ENCODE data around the gene DISP3. TPM values are rescaled to one million over a fixed set of nuclear protein-coding genes. Genes with fewer than 3 reads are reported as not detected.

DISP3 gene
- total RNA-seq, 3 donors from 2014 or later (not counting 1 experiment from before 2014, with no cell fraction given), result 0.24 to 0.68 (median 0.60) TPM

DNA sequence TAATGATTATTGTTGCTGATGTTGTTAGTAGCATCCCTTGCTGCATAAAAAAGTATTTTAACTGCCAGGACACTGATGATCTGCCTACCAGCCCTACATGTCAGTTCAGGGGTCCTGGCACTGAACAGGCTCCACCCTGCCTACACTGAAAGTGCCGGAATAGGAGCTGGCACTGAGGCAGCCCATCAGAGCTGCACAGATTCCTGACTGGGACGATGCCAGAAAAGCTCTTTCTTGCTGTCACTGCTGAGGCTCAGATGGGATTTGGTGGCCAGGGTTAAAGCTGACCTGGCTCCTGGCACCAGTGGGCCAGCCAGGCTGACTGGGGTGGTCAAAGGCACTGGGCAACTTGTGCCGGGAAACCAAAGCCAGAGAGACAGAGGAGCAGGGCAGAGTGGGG, 6.2 kb upstream of the DISP3 start:
- WGBS (ENCODE audit: insufficient coverage), result 63% methylated on average over 3 of the region's 3 CpGs
- DNase-seq, result no peak
- H3K9me3 Mint-ChIP-seq, result no peaks in the 10 kb centered on the region
- Histone ChIP-seq H3K9me3 (ENCODE audit: control insufficient read depth, insufficient read depth, low read length) (no peaks in the 10 kb centered on the region), H3K27me3 (ENCODE audit: control insufficient read depth, insufficient read depth, low read length) (no peaks in the 10 kb centered on the region), H3K4me3 (ENCODE audit: low read length) (no peak overlapping the region), H3K4me1 (ENCODE audit: control insufficient read depth, insufficient read depth, low read length) (no peaks in the 10 kb centered on the region), H3K36me3 (ENCODE audit: control insufficient read depth, insufficient read depth, low read length) (no peaks in the 10 kb centered on the region), H3K27ac (ENCODE audit: low read length) (no peak overlapping the region)
- ATAC-seq, result no peak
- TF ChIP-seq, protein P1, sequence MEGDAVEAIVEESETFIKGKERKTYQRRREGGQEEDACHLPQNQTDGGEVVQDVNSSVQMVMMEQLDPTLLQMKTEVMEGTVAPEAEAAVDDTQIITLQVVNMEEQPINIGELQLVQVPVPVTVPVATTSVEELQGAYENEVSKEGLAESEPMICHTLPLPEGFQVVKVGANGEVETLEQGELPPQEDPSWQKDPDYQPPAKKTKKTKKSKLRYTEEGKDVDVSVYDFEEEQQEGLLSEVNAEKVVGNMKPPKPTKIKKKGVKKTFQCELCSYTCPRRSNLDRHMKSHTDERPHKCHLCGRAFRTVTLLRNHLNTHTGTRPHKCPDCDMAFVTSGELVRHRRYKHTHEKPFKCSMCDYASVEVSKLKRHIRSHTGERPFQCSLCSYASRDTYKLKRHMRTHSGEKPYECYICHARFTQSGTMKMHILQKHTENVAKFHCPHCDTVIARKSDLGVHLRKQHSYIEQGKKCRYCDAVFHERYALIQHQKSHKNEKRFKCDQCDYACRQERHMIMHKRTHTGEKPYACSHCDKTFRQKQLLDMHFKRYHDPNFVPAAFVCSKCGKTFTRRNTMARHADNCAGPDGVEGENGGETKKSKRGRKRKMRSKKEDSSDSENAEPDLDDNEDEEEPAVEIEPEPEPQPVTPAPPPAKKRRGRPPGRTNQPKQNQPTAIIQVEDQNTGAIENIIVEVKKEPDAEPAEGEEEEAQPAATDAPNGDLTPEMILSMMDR (IDR thresholded peaks at IDR 0.05), result no peak
- H3K36me3 Mint-ChIP-seq, result no peaks in the 10 kb centered on the region
- peaks cover 16 to 21% of the 10 kb centered on the region in 2 donors for H3K27me3 Mint-ChIP-seq (ENCODE audit: low read depth in 2 of 2)
- no peak overlapping the region for H3K27ac Mint-ChIP-seq
- intact Hi-C loops (cut with micrococcal nuclease), result no loop called here
- peaks cover 0 to 6% of the 10 kb centered on the region in 2 donors for H3K4me1 Mint-ChIP-seq
- H3K4me3 Mint-ChIP-seq, result no peak overlapping the region

DNA sequence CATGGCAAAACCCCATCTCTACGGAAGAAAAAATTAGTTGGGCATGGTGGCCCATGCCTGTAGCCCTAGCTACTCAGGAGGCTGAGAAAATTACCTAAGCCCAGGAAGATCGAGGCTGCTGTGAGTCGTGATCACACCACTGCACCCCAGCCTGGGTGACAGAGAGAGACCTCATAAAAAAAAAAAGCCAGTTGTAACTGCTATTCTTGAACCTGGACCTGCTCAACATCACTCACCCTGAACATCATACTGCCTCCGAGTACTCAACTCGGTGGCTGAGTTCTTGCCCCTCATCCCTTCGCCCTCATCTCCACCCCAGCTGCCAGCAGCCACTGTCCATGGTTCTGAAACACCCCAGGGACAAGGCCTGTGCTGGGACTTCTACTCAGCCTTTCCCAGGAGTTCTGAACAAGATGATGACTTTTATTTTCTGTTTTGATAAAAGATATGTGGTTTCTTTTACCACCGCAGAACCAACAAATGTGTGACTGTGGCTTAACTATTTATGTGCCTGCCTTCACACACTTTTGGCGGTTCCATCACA, 5.4 kb upstream of the DISP3 start:
- intact Hi-C loops (cut with micrococcal nuclease), result no loop called here
- ATAC-seq, result peak in 1 of 3 donors; percentile 24
- H3K27me3 ChIP-seq (ENCODE audit: control insufficient read depth, insufficient read depth, low read length), result peaks cover 7% of the 10 kb centered on the region
- no peak overlapping the region for H3K27ac ChIP-seq (ENCODE audit: low read length)
- no peaks in the 10 kb centered on the region for H3K36me3 Mint-ChIP-seq
- WGBS (ENCODE audit: insufficient coverage), result 51% methylated on average over 8 of the region's 8 CpGs
- no peak overlapping the region for H3K4me3 Mint-ChIP-seq
- no peaks in the 10 kb centered on the region for H3K9me3 Mint-ChIP-seq
- DNase-seq, result peak in 1 of 2 donors; percentile 55
- TF ChIP-seq, protein P1 (IDR thresholded peaks at IDR 0.05), result no peak
- H3K27ac Mint-ChIP-seq, result no peak overlapping the region
- no peak overlapping the region for H3K4me3 ChIP-seq (ENCODE audit: low read length)
- H3K4me1 ChIP-seq (ENCODE audit: control insufficient read depth, insufficient read depth, low read length), result peaks cover 5% of the 10 kb centered on the region
- H3K9me3 ChIP-seq (ENCODE audit: control insufficient read depth, insufficient read depth, low read length), result no peaks in the 10 kb centered on the region
- H3K27me3 Mint-ChIP-seq (ENCODE audit: low read depth in 2 of 2), result peaks cover 19 to 23% of the 10 kb centered on the region in 2 donors
- H3K36me3 ChIP-seq (ENCODE audit: control insufficient read depth, insufficient read depth, low read length), result no peaks in the 10 kb centered on the region
- peaks cover 0 to 11% of the 10 kb centered on the region in 2 donors for H3K4me1 Mint-ChIP-seq

DNA sequence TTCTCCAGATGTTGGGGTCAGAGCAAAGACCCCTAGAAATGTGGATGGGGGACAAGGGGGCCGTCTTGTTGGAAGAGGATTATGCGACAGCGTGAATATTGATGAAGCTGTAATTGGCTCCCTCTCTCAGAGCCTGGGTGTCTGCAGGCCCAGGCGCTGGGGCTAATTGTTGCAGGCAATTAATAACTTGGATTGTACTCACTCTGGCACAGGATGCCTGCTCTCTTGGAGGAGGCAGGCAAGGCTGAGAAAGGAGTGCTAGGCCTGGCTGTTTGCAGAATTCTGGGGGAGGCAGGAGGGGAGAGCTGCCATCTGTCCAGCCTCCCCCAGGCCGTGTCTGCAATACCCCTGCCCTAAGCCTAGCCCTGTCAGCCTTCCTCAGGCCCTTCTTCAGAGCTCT, 4.1 kb upstream of the DISP3 start:
- peaks cover 9 to 18% of the 10 kb centered on the region in 2 donors for H3K27me3 Mint-ChIP-seq (ENCODE audit: low read depth in 2 of 2)

More for the DNA sequence above, 4.1 kb upstream of the DISP3 start:
- no peak for DNase-seq
- Histone ChIP-seq H3K4me1 (ENCODE audit: control insufficient read depth, insufficient read depth, low read length) (peaks cover 11% of the 10 kb centered on the region), H3K27ac (ENCODE audit: low read length) (no peak overlapping the region), H3K4me3 (ENCODE audit: low read length) (no peak overlapping the region), H3K9me3 (ENCODE audit: control insufficient read depth, insufficient read depth, low read length) (no peaks in the 10 kb centered on the region), H3K27me3 (ENCODE audit: control insufficient read depth, insufficient read depth, low read length) (peaks cover 11% of the 10 kb centered on the region), H3K36me3 (ENCODE audit: control insufficient read depth, insufficient read depth, low read length) (no peaks in the 10 kb centered on the region)
- intact Hi-C loops (cut with micrococcal nuclease), result loop anchor here (5.0 kb wide), 1 partner anchor 138 kb away; no protein-coding TSS in a partner anchor
- Mint-ChIP-seq H3K4me3 (no peak overlapping the region), H3K27ac (no peak overlapping the region), H3K9me3 (no peaks in the 10 kb centered on the region), H3K36me3 (no peaks in the 10 kb centered on the region), H3K4me1 (peaks cover 0 to 12% of the 10 kb centered on the region in 2 donors)
- 79% methylated on average over 5 of the region's 5 CpGs for WGBS (ENCODE audit: insufficient coverage)
- TF ChIP-seq, protein P1 (IDR thresholded peaks at IDR 0.05), result no peak
- no peak for ATAC-seq

Measured in natural killer cell (primary cell).